ENCODE measurements around the gene NTRK3.

DNA sequence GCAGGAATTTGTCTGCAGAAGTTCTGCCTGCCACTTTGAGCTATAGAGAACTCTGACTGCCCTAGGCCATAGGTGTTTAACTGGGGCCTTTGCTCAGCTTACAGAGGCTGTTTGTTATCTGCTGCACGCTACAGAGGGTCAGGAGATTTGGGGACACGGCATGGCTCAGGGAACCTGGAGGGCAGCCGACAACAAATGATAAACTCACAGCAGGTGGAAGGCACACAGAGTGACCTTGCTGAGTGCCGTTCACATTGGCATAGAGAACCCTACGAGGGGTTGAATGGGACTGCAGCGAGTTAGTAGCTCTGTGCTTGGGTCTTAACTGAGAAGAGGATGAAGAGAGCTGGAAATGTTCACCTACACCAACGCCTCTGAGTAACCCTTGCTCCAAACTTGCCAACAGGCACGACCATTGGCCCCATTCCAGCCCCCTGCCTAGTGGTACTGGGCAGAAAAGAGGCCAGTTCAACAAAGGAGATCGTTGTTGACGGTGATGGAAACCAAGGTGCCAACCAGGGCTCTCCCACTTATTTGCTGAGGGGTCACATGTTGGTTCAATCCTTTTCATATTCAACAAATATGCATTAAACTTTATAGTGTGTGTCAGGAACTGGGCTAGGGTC lies 301.1 kb downstream of the NTRK3 start:
- TF ChIP-seq REST (IDR thresholded peaks at IDR 0.05; ENCODE audit: insufficient read depth in 1 of 2, low read depth in 2 of 2, low read length in 2 of 2) (no peak), TAF1 (IDR thresholded peaks at IDR 0.05; ENCODE audit: borderline replicate concordance, insufficient read depth, low read length) (no peak), POLR2AphosphoS5 (IDR thresholded peaks at IDR 0.05; ENCODE audit: low read depth, low read length) (no peak), SIN3A (IDR thresholded peaks at IDR 0.05; ENCODE audit: borderline replicate concordance, insufficient read depth, low read length) (no peak), FOXP2 (optimal IDR thresholded peaks at IDR 0.05; ENCODE audit: borderline replicate concordance, extremely low read depth, extremely low read length, insufficient read depth) (no peak)

Measured in PFSK-1 (cell line).